SK-N-SH (cell line): ENCODE results near the gene ADCY7. TPM values are rescaled to one million over a fixed set of nuclear protein-coding genes. Genes with fewer than 3 reads are reported as not detected.

ENCODE experiments used
- CTCF ChIA-PET: fragments of 300-600, 350-600 bp; formaldehyde crosslinking; extraction: SDS; loops from one replicate; lab custom pipeline; 2021; lab: Yijun Ruan, JAX
- POLR2A ChIA-PET: fragments of 350-600 bp; sonication (Branson Sonifier 250); formaldehyde crosslinking; extraction: SDS; loops from one replicate; lab custom pipeline; 2020; ENCODE audit warnings: antibody characterized with exemption, inconsistent platforms; lab: Yijun Ruan, JAX
- DNase-seq: peaks from one replicate; pipeline ENCODE4 v3.0.0; 2012
- H2AFZ ChIP-seq: fragments of 200-600 bp; sonication (generic); 2 replicates; pipeline ENCODE4 v1.8.1; 2016; ENCODE audit warnings: antibody characterized with exemption, mild to moderate bottlenecking, low read depth
- H3F3A ChIP-seq: fragments of 200-600 bp; sonication (generic); replicated peaks from 2 replicates; pipeline ENCODE3; 2016; ENCODE audit warnings: antibody characterized with exemption, mild to moderate bottlenecking; ENCODE audit not compliant: insufficient read depth
- H3K27ac ChIP-seq, 2 experiments: fragments of 200-500 bp in 1 of 2; fragments of 200-600 bp in 1 of 2; sonication (Bioruptor generic) in 1 of 2; sonication (generic), shearing (Covaris generic) in 1 of 2; 2 replicates each; pipeline versions ENCODE4 v1.5.1 to v1.6.1; 2014 to 2016; ENCODE audit warnings: low read depth in 2 of 2, inconsistent platforms in 1 of 2, low read length in 1 of 2, mild to moderate bottlenecking in 1 of 2, mixed read lengths in 1 of 2
- H3K27me3 ChIP-seq: fragments of 200-600 bp; sonication (generic), shearing (Covaris generic); 2 replicates; pipeline ENCODE4 v1.6.1; 2016; ENCODE audit warnings: mixed run types; ENCODE audit not compliant: insufficient read depth
- H3K36me3 ChIP-seq, 2 experiments: fragments of 200-500 bp in 1 of 2; fragments of 200-600 bp in 1 of 2; sonication (Bioruptor generic) in 1 of 2; sonication (generic) in 1 of 2; replicated peaks in 1 of 2; 2 replicates each; pipeline versions ENCODE3 to v1.5.1; 2014 to 2016; ENCODE audit warnings: low read length in 1 of 2, mild to moderate bottlenecking in 1 of 2; ENCODE audit not compliant: insufficient read depth in 2 of 2, control insufficient read depth in 1 of 2
- H3K4me1 ChIP-seq, 2 experiments: fragments of 200-500 bp in 1 of 2; fragments of 200-600 bp in 1 of 2; sonication (Bioruptor generic) in 1 of 2; sonication (generic), shearing (Covaris generic) in 1 of 2; 2 replicates each; pipeline versions ENCODE4 v1.5.1 to v1.6.1; 2014 to 2016; ENCODE audit warnings: low read depth in 1 of 2, low read length in 1 of 2, mixed run types in 1 of 2; ENCODE audit not compliant: insufficient read depth in 2 of 2, control insufficient read depth in 1 of 2
- H3K4me2 ChIP-seq: fragments of 200-600 bp; sonication (generic), shearing (Covaris generic); 2 replicates; pipeline ENCODE4 v1.6.1; 2017; ENCODE audit warnings: mixed run types
- H3K4me3 ChIP-seq, 2 experiments: fragments of 200-500 bp in 1 of 2; fragments of 200-600 bp in 1 of 2; sonication (Bioruptor generic) in 1 of 2; sonication (generic), shearing (Covaris generic) in 1 of 2; 2 replicates each; pipeline versions ENCODE4 v1.5.1 to v1.8.1; 2014 to 2016; ENCODE audit warnings: low read depth in 2 of 2, inconsistent platforms in 1 of 2, low read length in 1 of 2, mild to moderate bottlenecking in 1 of 2, mixed read lengths in 1 of 2, moderate library complexity in 1 of 2
- H3K79me2 ChIP-seq: fragments of 200-600 bp; sonication (generic); 2 replicates; pipeline ENCODE4 v1.8.1; 2017; ENCODE audit warnings: mild to moderate bottlenecking; ENCODE audit not compliant: insufficient read depth
- H3K9ac ChIP-seq: fragments of 200-600 bp; sonication (generic); 2 replicates; pipeline ENCODE4 v1.6.1; 2017; ENCODE audit warnings: mixed run types
- H3K9me2 ChIP-seq: fragments of 200-600 bp; sonication (generic); 2 replicates; pipeline ENCODE4 v1.6.1; 2017; ENCODE audit warnings: mixed run types
- H3K9me3 ChIP-seq: fragments of 200-600 bp; sonication (generic); 2 replicates; pipeline ENCODE4 v1.6.1; 2017; ENCODE audit warnings: mixed run types, mild to moderate bottlenecking, moderate library complexity
- H4K20me1 ChIP-seq: fragments of 200-600 bp; sonication (generic); 2 replicates; pipeline ENCODE4 v1.6.1; 2017; ENCODE audit warnings: mild to moderate bottlenecking, mixed run types; ENCODE audit not compliant: insufficient read depth
- CTCF ChIP-seq: fragments of 200-600 bp; sonication (generic); IDR thresholded peaks from 2 replicates; pipeline ENCODE4 v1.6.1; 2017; ENCODE audit warnings: antibody characterized with exemption, mild to moderate bottlenecking, moderate library complexity
- ELF1 ChIP-seq: IDR thresholded peaks from 2 replicates; pipeline ENCODE4 v1.4.0; 2012
- FOSL2 ChIP-seq: IDR thresholded peaks from 2 replicates; pipeline ENCODE4 v1.4.0; 2012; ENCODE audit warnings: low read depth, mild to moderate bottlenecking, moderate library complexity, borderline replicate concordance
- FOXM1 ChIP-seq: IDR thresholded peaks from 2 replicates; pipeline ENCODE4 v1.4.0; 2012; ENCODE audit warnings: low read depth, mild to moderate bottlenecking
- GABPA ChIP-seq: IDR thresholded peaks from 2 replicates; pipeline ENCODE4 v1.4.0; 2012; ENCODE audit warnings: low read depth, mild to moderate bottlenecking
- JUND ChIP-seq: IDR thresholded peaks from 2 replicates; pipeline ENCODE4 v1.4.0; 2012
- MAX ChIP-seq: IDR thresholded peaks from 2 replicates; pipeline ENCODE4 v1.4.0; 2012; ENCODE audit warnings: low read depth
- RAD21 ChIP-seq: IDR thresholded peaks from 2 replicates; pipeline ENCODE4 v1.6.1; 2012; ENCODE audit warnings: mild to moderate bottlenecking, low read length
- RCOR1 ChIP-seq: fragments of 150-350 bp; IDR thresholded peaks from 2 replicates; pipeline ENCODE4 v1.6.1; 2017; ENCODE audit warnings: antibody characterized with exemption, low read length
- REST ChIP-seq: IDR thresholded peaks from 2 replicates; pipeline ENCODE4 v1.6.1; 2012; ENCODE audit warnings: mild to moderate bottlenecking, low read depth, low read length, moderate library complexity
- RXRA ChIP-seq: IDR thresholded peaks from 2 replicates; pipeline ENCODE4 v1.4.0; 2012; ENCODE audit warnings: low read depth, mild to moderate bottlenecking, borderline replicate concordance
- SMC3 ChIP-seq: IDR thresholded peaks from 2 replicates; pipeline ENCODE4 v1.6.1; 2012; ENCODE audit warnings: low read depth, low read length, improper control_type of control experiment
- TAF1 ChIP-seq: IDR thresholded peaks from 2 replicates; pipeline ENCODE4 v1.6.1; 2012; ENCODE audit warnings: low read depth, mild to moderate bottlenecking, low read length, moderate library complexity, borderline replicate concordance
- TEAD4 ChIP-seq: IDR thresholded peaks from 2 replicates; pipeline ENCODE4 v1.4.0; 2012; ENCODE audit warnings: mild to moderate bottlenecking, borderline replicate concordance; ENCODE audit not compliant: insufficient read depth
- USF1 ChIP-seq: IDR thresholded peaks from 2 replicates; pipeline ENCODE4 v1.4.0; 2012; ENCODE audit warnings: low read depth, borderline replicate concordance
- YY1 ChIP-seq: IDR thresholded peaks from 2 replicates; pipeline ENCODE4 v1.4.0; 2012; ENCODE audit warnings: low read depth, mild to moderate bottlenecking
- ZBTB33 ChIP-seq: IDR thresholded peaks from 2 replicates; pipeline ENCODE4 v1.4.0; 2012; ENCODE audit warnings: low read depth, borderline replicate concordance
- WGBS: methylation state at CpG from one replicate; pipeline ENCODE4 v1.1.6; 2017; ENCODE audit warnings: low lambda C conversion rate; 5-methylcytosine and 5-hydroxymethylcytosine counted together
- polyA plus RNA-seq, 3 experiments: library from polyadenylated mRNA; depleted of rRNA; stranded (reverse); fragments of >200 nt; gene quantifications; 2 replicates each; pipeline ENCODE4 v1.2.3, GENCODE V29; 2012

ADCY7 gene
- polyA plus RNA-seq, 1 of the 3 experiments (the other 2 are of a cell fraction), result 14.3 TPM

GRCh38 chr16:50354629-50355456, 88.5 kb downstream of the ADCY7 start:
- Histone ChIP-seq H3F3A (peaks cover 16% of the 10 kb centered on the region), H3K9me2 (no peaks in the 10 kb centered on the region), H3K9ac (no peak overlapping the region), H3K4me2 (no peak overlapping the region), H3K79me2 (peaks cover 47% of the 10 kb centered on the region)
- TF ChIP-seq RAD21 (peak; percentile 60), ELF1 (no peak), SMC3 (peak; percentile 6; the same call in 1 of the 2 replicates), CTCF (peak; percentile 84), MAX (no peak)
- TF ChIP-seq, all 33 proteins: peak for 3
- ChIA-PET CTCF (interaction anchor here (0.6 to 12.2 kb wide), 51 partner anchors 9 to 1628 kb away, joined by 3 to 162 read pairs (median 4); partner anchors contain the start of genes BRD7, CNEP1R1 and HEATR3), POLR2A (interaction anchor here (0.7 kb wide), 1 partner anchor 109 kb away, joined by 3 read pairs; no protein-coding TSS in a partner anchor)
- WGBS, result 77% methylated on average over 11 of the region's 11 CpGs
- Histone ChIP-seq H2AFZ (no peak overlapping the region), H3K9me3 (no peaks in the 10 kb centered on the region), H4K20me1 (peaks cover 12% of the 10 kb centered on the region), H3K4me1 (no peaks in the 10 kb centered on the region; a peak in 1 of 4 replicates), H3K4me3 (no peak overlapping the region), H3K27me3 (no peaks in the 10 kb centered on the region), H3K27ac (no peak overlapping the region), H3K36me3 (peaks cover 60 to 73% of the 10 kb centered on the region in 2 experiments)
- DNase-seq, result peak; percentile 58

- Histone ChIP-seq H3K9ac (no peak overlapping the region), H3K9me3 (no peaks in the 10 kb centered on the region), H3K9me2 (no peaks in the 10 kb centered on the region), H3K27ac (no peak overlapping the region), H3F3A (peaks cover 6% of the 10 kb centered on the region), H2AFZ (no peak overlapping the region), H3K4me1 (peaks cover 0 to 6% of the 10 kb centered on the region in 2 experiments; a peak in 2 of 4 replicates), H3K27me3 (no peaks in the 10 kb centered on the region), H3K36me3 (peaks cover 41 to 78% of the 10 kb centered on the region in 2 experiments), H3K4me2 (no peak overlapping the region), H4K20me1 (peaks cover 18% of the 10 kb centered on the region; the same call in 1 of the 2 replicates), H3K79me2 (peaks cover 84% of the 10 kb centered on the region), H3K4me3 (no peak overlapping the region)
- WGBS, result 84% methylated on average over 1 of the region's 1 CpG
- DNase-seq, result no peak
- POLR2A ChIA-PET, result no interaction called here
- no peak for TF ChIP-seq FOSL2
- TF ChIP-seq USF1, result no peak
- TF ChIP-seq RXRA, result no peak
- no peak for TF ChIP-seq TAF1
- TF ChIP-seq TEAD4, result no peak
- TF ChIP-seq JUND, result no peak
- TF ChIP-seq ELF1, result no peak
- TF ChIP-seq YY1, result no peak
- no peak for TF ChIP-seq GABPA
- TF ChIP-seq RCOR1, result no peak
- TF ChIP-seq REST, result no peak
- TF ChIP-seq RAD21, result no peak
- no peak for TF ChIP-seq ZBTB33
- no peak for TF ChIP-seq FOXM1
- CTCF ChIA-PET, result interaction anchor here (1.0 to 12.2 kb wide), 10 partner anchors 9 to 335 kb away, joined by 3 to 162 read pairs (median 4); partner anchors contain the start of genes ADCY7, BRD7 and CNEP1R1
These were observed 93.3 kb downstream of the ADCY7 start for GRCh38 chr16:50359626-50360025.
